ENCODE data around the gene CD19. TPM values are rescaled to one million over a fixed set of nuclear protein-coding genes. Genes with fewer than 3 reads are reported as not detected.

CD19 gene
- total and polyA plus RNA-seq, 2 of the 8 experiments (the other 6 are each of a cell fraction or from before 2014, with no cell fraction given): 0.57 to 0.65 TPM

DNA sequence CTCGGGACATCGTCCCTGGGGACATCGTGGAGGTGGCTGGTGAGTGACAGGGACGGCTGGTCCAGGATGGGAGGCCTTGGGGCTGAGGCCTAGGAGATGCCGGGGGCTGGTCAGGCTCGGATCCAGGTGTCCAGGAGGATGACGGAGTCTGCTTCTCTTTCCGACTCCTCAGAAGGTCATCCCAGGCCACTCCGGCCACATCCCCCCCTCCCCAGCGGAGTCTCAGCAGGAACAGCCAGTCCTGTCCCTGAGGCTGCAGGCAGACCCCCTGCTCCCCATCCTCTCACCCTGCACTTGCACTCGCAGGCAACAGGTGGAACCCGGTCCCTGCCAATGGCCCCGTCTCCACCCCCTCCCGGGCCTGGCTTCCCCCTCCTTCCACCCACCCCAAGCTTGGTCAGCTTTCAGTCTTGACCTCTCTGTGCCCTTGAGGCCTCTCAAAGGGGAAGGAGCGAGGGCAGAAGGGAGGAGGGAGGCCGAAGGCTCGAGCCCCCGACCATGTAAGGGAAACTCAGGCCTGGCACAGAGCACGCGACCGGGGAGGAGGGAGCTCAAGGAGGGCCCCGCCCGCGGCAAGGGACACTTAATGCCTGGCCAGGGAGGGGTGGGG, 49.1 kb upstream of the CD19 start (continued):
- TF ChIP-seq E2F6 (IDR thresholded peaks at IDR 0.05): no peak
- TF ChIP-seq MAFK (IDR thresholded peaks at IDR 0.05; ENCODE audit: low read depth, low read length): no peak
- no peak for TF ChIP-seq ATF2 (IDR thresholded peaks at IDR 0.05; ENCODE audit: low read length)
- no peak for TF ChIP-seq HDAC2 (IDR thresholded peaks at IDR 0.05; ENCODE audit: borderline replicate concordance in 1 of 2, low read depth in 2 of 2, low read length in 2 of 2)
- TF ChIP-seq CEBPB (IDR thresholded peaks at IDR 0.05; ENCODE audit: low read depth, low read length): no peak
- peak; percentile 32; the same call in 1 of the 2 replicates for TF ChIP-seq MAX (IDR thresholded peaks at IDR 0.05)
- TF ChIP-seq RBBP5 (IDR thresholded peaks at IDR 0.05; ENCODE audit: borderline replicate concordance, low read depth, low read length): no peak
- peak; percentile 33 to 53 (median 45) for TF ChIP-seq CTCF (IDR thresholded peaks at IDR 0.05; ENCODE audit: control extremely low read depth in 1 of 3, insufficient read depth in 1 of 3, low read depth in 1 of 3, low read length in 3 of 3)
- TF ChIP-seq GABPA (IDR thresholded peaks at IDR 0.05; ENCODE audit: borderline replicate concordance, insufficient read depth, low read length): no peak
- no peak for TF ChIP-seq CTBP2 (IDR thresholded peaks at IDR 0.05; ENCODE audit: borderline replicate concordance, insufficient read depth, insufficient read length, low read length)
- TF ChIP-seq, protein P1, sequence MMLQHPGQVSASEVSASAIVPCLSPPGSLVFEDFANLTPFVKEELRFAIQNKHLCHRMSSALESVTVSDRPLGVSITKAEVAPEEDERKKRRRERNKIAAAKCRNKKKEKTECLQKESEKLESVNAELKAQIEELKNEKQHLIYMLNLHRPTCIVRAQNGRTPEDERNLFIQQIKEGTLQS (IDR thresholded peaks at IDR 0.05; ENCODE audit: insufficient read depth, low read depth, low read length): no peak
- TF ChIP-seq, protein P2, sequence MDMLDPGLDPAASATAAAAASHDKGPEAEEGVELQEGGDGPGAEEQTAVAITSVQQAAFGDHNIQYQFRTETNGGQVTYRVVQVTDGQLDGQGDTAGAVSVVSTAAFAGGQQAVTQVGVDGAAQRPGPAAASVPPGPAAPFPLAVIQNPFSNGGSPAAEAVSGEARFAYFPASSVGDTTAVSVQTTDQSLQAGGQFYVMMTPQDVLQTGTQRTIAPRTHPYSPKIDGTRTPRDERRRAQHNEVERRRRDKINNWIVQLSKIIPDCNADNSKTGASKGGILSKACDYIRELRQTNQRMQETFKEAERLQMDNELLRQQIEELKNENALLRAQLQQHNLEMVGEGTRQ (IDR thresholded peaks at IDR 0.05; ENCODE audit: low read length): no peak
- TF ChIP-seq CBX8 (IDR thresholded peaks at IDR 0.05; ENCODE audit: borderline replicate concordance, low read depth, low read length): no peak

All from H1 (cell line).